Measurements from ENCODE around the gene PRSS56.

Gene PRSS56

DNA sequence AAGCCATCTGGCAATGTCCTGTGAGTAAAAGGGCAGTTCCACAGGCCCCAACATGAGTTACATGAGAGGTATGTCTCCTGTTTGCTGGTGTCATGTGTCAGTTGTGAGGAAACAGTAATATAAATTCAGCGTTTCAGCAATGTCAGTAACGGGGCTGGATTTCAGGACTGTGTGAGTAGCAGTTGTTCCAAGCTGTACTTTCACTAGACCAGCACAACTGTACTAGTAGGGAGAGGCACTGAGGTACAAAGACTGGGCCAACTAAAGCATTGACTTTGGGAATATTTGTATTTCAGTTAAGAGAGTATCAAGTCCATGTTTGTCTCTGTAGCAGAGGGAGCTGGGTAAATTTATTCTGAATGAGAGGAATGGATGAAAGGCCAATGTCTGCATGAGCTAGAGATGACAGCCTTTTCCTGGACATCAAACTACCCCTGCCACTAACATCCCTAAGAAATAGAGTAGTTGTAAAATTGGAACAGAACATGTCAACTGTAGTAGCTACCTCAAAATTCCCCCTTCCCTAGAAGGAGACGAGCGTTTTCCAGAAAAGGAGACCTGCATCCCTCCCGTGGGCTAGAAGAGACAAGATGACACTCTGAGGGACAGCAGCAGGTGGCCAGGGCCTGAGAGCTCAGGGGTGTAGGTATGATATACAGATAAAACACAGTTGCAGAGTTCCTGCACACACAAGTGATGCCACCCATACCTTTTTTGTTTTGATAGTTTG, 54.7 kb downstream of the PRSS56 start:
- no peak for DNase-seq

Measured in NCI-H1105 (cell line).